HCT116 (cell line): ENCODE results near the gene RPGRIP1. TPM values are rescaled to one million over a fixed set of nuclear protein-coding genes. Genes with fewer than 3 reads are reported as not detected.

Experiments
- ATAC-seq: fragments of 200-7000 bp; cut with Tn5 transposase; 2 replicates; pipeline ENCODE4 v1.9.1; 2020; ENCODE audit warnings: mild to moderate bottlenecking, moderate library complexity
- BruUV-seq: library from RNA; stranded (reverse); fragments of 400-500 nt; replicated peaks from 2 replicates; lab custom pipeline; 2021; lab: Mats Ljungman, UMichigan
- CTCF ChIA-PET: fragments of 300-600 bp; sonication (Branson Sonifier 250); formaldehyde crosslinking; loops from one replicate; lab custom pipeline; 2021; ENCODE audit warnings: antibody characterized with exemption; lab: Charles Lee
- POLR2A ChIA-PET: fragments of 300-600, 350-600 bp; sonication (Branson Sonifier 250); formaldehyde crosslinking; loops from one replicate; lab custom pipeline; 2021; ENCODE audit warnings: antibody characterized with exemption; lab: Charles Lee
- RAD21 ChIA-PET, 2 experiments: fragments of 300-600 bp; sonication (Branson Sonifier 250); formaldehyde crosslinking; loops; one replicate each; lab custom pipeline; 2023; ENCODE audit warnings: low total read pairs in 2 of 2; ENCODE audit not compliant: uncharacterized antibody in 2 of 2, unreplicated experiment in 2 of 2, low non-redundant PET in 1 of 2; lab: Charles Lee
- DNase-seq: peaks from one replicate; pipeline ENCODE4 v3.0.0-alpha.2; 2010; ENCODE audit warnings: low read depth, low spot score
- H2AFZ ChIP-seq: fragments of 200-600 bp; shearing (Covaris generic), sonication (generic); 2 replicates; pipeline ENCODE4 v1.6.1; 2017; ENCODE audit warnings: low read depth, mixed run types, mixed read lengths, antibody characterized with exemption, low read length; ENCODE audit not compliant: poor library complexity, severe bottlenecking
- H3K27ac ChIP-seq: 2 replicates; pipeline ENCODE4 v1.5.1; 2012; ENCODE audit warnings: low read depth, low read length
- H3K27me3 ChIP-seq: fragments of 200-600 bp; sonication (generic); 2 replicates; pipeline ENCODE4 v1.6.1; 2016; ENCODE audit warnings: mixed run types, low read length, mixed read lengths; ENCODE audit not compliant: insufficient read depth
- H3K36me3 ChIP-seq, 2 experiments: fragments of 200-500 bp in 1 of 2; fragments of 200-600 bp in 1 of 2; sonication (Bioruptor generic) in 1 of 2; sonication (generic) in 1 of 2; 2 replicates each; pipeline versions ENCODE4 v1.5.1 to v1.6.1; 2014 to 2016; ENCODE audit warnings: low read length in 2 of 2, inconsistent platforms in 1 of 2, mixed read lengths in 1 of 2, mixed run types in 1 of 2; ENCODE audit not compliant: insufficient read depth in 2 of 2, control insufficient read depth in 1 of 2
- H3K4me1 ChIP-seq, 2 experiments: fragments of 200-600 bp in 1 of 2; sonication (generic) in 1 of 2; 2 replicates each; pipeline versions ENCODE4 v1.5.1 to v1.6.1; 2012 to 2017; ENCODE audit warnings: low read length in 2 of 2, inconsistent platforms in 1 of 2, mild to moderate bottlenecking in 1 of 2, mixed read lengths in 1 of 2, mixed run types in 1 of 2, moderate library complexity in 1 of 2; ENCODE audit not compliant: insufficient read depth in 2 of 2, control insufficient read depth in 1 of 2
- H3K4me2 ChIP-seq: fragments of 200-600 bp; sonication (generic); 2 replicates; pipeline ENCODE4 v1.6.1; 2017; ENCODE audit warnings: mixed run types, low read length, mixed read lengths
- H3K4me3 ChIP-seq, 2 experiments: fragments of 200-600 bp in 1 of 2; sonication (generic) in 1 of 2; replicated peaks in 1 of 2; 2 replicates each; pipeline ENCODE4 v1.5.1; 2011 to 2016; ENCODE audit warnings: low read length in 2 of 2, control low read depth in 1 of 2, low read depth in 1 of 2, mild to moderate bottlenecking in 1 of 2, mixed read lengths in 1 of 2, mixed run types in 1 of 2
- H3K79me2 ChIP-seq: fragments of 200-600 bp; sonication (generic); 2 replicates; pipeline ENCODE4 v1.6.1; 2017; ENCODE audit warnings: mild to moderate bottlenecking, mixed run types, low read length, moderate library complexity, mixed read lengths; ENCODE audit not compliant: insufficient read depth
- H3K9ac ChIP-seq: fragments of 200-600 bp; sonication (generic); 2 replicates; pipeline ENCODE4 v1.6.1; 2016; ENCODE audit warnings: low read length, mixed read lengths
- H3K9me2 ChIP-seq: fragments of 200-600 bp; sonication (generic), shearing (Covaris generic); 2 replicates; pipeline ENCODE4 v1.6.1; 2017; ENCODE audit warnings: mixed run types, mild to moderate bottlenecking, moderate library complexity; ENCODE audit not compliant: insufficient read depth
- H3K9me3 ChIP-seq, 2 experiments: fragments of 200-500 bp in 1 of 2; fragments of 200-600 bp in 1 of 2; sonication (Bioruptor generic) in 1 of 2; sonication (generic) in 1 of 2; 2 replicates each; pipeline ENCODE4 v1.6.1; 2014 to 2017; ENCODE audit warnings: low read length in 2 of 2, mixed read lengths in 2 of 2, inconsistent platforms in 1 of 2, low read depth in 1 of 2, mild to moderate bottlenecking in 1 of 2, mixed run types in 1 of 2, moderate library complexity in 1 of 2; ENCODE audit not compliant: control insufficient read depth in 1 of 2, insufficient read depth in 1 of 2
- H4K20me1 ChIP-seq: fragments of 200-600 bp; sonication (generic), shearing (Covaris generic); 2 replicates; pipeline ENCODE4 v1.6.1; 2017; ENCODE audit warnings: mixed run types, mild to moderate bottlenecking, moderate library complexity; ENCODE audit not compliant: insufficient read depth
- CEBPB ChIP-seq: IDR thresholded peaks from 2 replicates; pipeline ENCODE4 v1.6.1; 2012; ENCODE audit warnings: low read depth
- EZH2 ChIP-seq: fragments of 200-600 bp; sonication (generic); IDR thresholded peaks from 2 replicates; pipeline ENCODE4 v1.6.1; 2017; ENCODE audit warnings: antibody characterized with exemption, mixed run types
- EZH2phosphoT487 ChIP-seq: fragments of 200-600 bp; IDR thresholded peaks from 2 replicates; pipeline ENCODE4 v1.6.1; 2018; ENCODE audit warnings: antibody characterized with exemption, borderline replicate concordance
- POLR2AphosphoS5 ChIP-seq: IDR thresholded peaks from 2 replicates; pipeline ENCODE4 v1.6.1; 2011; ENCODE audit warnings: mild to moderate bottlenecking, low read depth, low read length, moderate library complexity
- RAD21 ChIP-seq: IDR thresholded peaks from 2 replicates; pipeline ENCODE4 v1.6.1; 2012; ENCODE audit warnings: low read depth, mild to moderate bottlenecking
- SP1 ChIP-seq: IDR thresholded peaks from 2 replicates; pipeline ENCODE4 v1.6.1; 2012; ENCODE audit warnings: low read depth
- YY1 ChIP-seq: IDR thresholded peaks from 2 replicates; pipeline ENCODE4 v1.6.1; 2011; ENCODE audit warnings: low read length, low read depth, moderate library complexity, mild to moderate bottlenecking; ENCODE audit not compliant: insufficient replicate concordance; ENCODE audit errors: extremely low read depth
- ZFX ChIP-seq: fragments of 450-650 bp; IDR thresholded peaks from 2 replicates; pipeline ENCODE4 v1.6.1; 2017
- intact Hi-C: fragments of 100-400 bp; cut with micrococcal nuclease; formaldehyde crosslinking; loops from 2 replicates; pipeline ENCODE4 v1.10.0; 2022
- total RNA-seq: library from RNA; stranded (reverse); gene quantifications from one replicate; pipeline ENCODE4 v1.2.1, GENCODE V29; 2021; ENCODE audit not compliant: unreplicated experiment
- TF ChIP-seq, protein P1 (sequence below): IDR thresholded peaks from 2 replicates; pipeline ENCODE4 v1.6.1; 2011; ENCODE audit warnings: mild to moderate bottlenecking, low read length, moderate library complexity; ENCODE audit not compliant: insufficient replicate concordance; ENCODE audit errors: extremely low read depth
- TF ChIP-seq, protein P2 (sequence below): IDR thresholded peaks from 2 replicates; pipeline ENCODE4 v1.6.1; 2012
- TF ChIP-seq, protein P3 (sequence below), 3 experiments: fragments of 200-600 bp in 1 of 3; sonication (generic) in 1 of 3; IDR thresholded peaks in 2 of 3; conservative IDR thresholded peaks in 1 of 3; 2 replicates each; pipeline ENCODE4 v1.5.1; 2012 to 2017; ENCODE audit warnings: low read depth in 2 of 3, low read length in 2 of 3, antibody characterized with exemption in 1 of 3, borderline replicate concordance in 1 of 3, control low read depth in 1 of 3, mild to moderate bottlenecking in 1 of 3, mixed read lengths in 1 of 3, mixed run types in 1 of 3, moderate library complexity in 1 of 3; ENCODE audit not compliant: insufficient read depth in 1 of 3
- TF ChIP-seq, protein P4 (sequence below): IDR thresholded peaks from 2 replicates; pipeline ENCODE4 v1.6.1; 2012
- TF ChIP-seq, protein P5 (sequence below): IDR thresholded peaks from 2 replicates; pipeline ENCODE4 v1.6.1; 2012; ENCODE audit warnings: low read depth

Gene RPGRIP1
- total RNA-seq, 1 experiment from 2014 or later = not detected

DNA sequence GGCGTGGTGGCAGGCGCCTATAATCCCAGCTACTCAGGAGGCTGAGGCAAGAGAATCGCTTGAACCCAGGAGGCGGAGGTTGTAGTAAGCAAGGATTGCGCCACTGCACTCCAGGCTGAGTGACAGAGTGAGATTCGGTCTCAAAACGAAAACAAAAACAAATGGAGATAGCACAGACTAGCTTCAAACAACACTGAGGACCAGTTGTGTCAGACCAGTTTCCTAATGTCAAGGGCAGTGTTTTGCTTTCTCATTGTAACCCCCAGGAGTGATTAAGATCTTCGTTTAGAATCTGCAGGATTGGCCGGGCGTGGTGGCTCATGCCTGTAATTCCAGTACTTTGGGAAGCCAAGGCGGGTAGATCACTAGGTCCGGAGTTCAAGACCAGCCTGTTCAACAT is 18.5 kb downstream of the RPGRIP1 start (continued):
- TF ChIP-seq, protein P1, sequence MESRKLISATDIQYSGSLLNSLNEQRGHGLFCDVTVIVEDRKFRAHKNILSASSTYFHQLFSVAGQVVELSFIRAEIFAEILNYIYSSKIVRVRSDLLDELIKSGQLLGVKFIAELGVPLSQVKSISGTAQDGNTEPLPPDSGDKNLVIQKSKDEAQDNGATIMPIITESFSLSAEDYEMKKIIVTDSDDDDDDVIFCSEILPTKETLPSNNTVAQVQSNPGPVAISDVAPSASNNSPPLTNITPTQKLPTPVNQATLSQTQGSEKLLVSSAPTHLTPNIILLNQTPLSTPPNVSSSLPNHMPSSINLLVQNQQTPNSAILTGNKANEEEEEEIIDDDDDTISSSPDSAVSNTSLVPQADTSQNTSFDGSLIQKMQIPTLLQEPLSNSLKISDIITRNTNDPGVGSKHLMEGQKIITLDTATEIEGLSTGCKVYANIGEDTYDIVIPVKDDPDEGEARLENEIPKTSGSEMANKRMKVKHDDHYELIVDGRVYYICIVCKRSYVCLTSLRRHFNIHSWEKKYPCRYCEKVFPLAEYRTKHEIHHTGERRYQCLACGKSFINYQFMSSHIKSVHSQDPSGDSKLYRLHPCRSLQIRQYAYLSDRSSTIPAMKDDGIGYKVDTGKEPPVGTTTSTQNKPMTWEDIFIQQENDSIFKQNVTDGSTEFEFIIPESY = no peak
- TF ChIP-seq, protein P2, sequence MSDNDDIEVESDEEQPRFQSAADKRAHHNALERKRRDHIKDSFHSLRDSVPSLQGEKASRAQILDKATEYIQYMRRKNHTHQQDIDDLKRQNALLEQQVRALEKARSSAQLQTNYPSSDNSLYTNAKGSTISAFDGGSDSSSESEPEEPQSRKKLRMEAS = no peak
- TF ChIP-seq, protein P3, sequence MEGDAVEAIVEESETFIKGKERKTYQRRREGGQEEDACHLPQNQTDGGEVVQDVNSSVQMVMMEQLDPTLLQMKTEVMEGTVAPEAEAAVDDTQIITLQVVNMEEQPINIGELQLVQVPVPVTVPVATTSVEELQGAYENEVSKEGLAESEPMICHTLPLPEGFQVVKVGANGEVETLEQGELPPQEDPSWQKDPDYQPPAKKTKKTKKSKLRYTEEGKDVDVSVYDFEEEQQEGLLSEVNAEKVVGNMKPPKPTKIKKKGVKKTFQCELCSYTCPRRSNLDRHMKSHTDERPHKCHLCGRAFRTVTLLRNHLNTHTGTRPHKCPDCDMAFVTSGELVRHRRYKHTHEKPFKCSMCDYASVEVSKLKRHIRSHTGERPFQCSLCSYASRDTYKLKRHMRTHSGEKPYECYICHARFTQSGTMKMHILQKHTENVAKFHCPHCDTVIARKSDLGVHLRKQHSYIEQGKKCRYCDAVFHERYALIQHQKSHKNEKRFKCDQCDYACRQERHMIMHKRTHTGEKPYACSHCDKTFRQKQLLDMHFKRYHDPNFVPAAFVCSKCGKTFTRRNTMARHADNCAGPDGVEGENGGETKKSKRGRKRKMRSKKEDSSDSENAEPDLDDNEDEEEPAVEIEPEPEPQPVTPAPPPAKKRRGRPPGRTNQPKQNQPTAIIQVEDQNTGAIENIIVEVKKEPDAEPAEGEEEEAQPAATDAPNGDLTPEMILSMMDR (IDR thresholded peaks at IDR 0.05 in 2 of 3, conservative IDR thresholded peaks at IDR 0.05 in 1 of 3; ENCODE audit: borderline replicate concordance in 1 of 3, insufficient read depth in 1 of 3, low read depth in 2 of 3, low read length in 2 of 3) = no peak

DNA sequence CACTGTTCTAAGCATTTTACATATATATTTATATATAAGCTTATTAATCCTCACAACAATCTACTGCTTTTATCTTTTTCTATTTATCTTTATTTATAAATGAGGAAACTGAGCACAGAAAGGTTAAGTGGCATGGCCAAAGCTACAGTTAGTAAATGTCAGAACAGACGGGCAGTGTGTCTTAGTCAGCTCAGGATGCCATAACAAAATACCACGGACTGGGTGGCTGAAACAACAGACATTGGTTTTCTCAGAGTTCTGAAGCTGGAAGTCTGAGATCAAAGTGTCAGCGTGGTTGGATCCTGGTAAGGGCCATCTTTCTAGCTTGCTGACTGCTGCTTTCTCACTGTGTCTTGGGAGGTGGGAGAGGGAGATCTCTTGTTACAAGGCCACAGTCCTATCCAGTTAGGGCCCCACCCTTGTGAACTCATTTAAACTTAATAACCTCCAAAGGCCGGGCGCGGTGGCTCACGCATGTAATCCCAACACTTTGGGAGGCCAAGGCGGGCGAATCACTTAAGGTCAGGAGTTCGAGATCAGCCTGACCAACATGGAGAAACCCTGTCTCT is 19.8 kb downstream of the RPGRIP1 start:
- BruUV-seq = no TSS peak
- intact Hi-C loops = no loop called here
- H3K9me2 ChIP-seq = no peaks in the 10 kb centered on the region
- no peaks in the 10 kb centered on the region for H3K27me3 ChIP-seq
- no peak overlapping the region for H2AFZ ChIP-seq
- H3K36me3 ChIP-seq = no peaks in the 10 kb centered on the region
- ChIA-PET CTCF (interaction anchor here (0.7 kb wide), 1 partner anchor 642 kb away, joined by 3 read pairs; no protein-coding TSS in a partner anchor), POLR2A (no interaction called here), RAD21 (no interaction called here)
- H3K4me2 ChIP-seq = no peak overlapping the region
- H3K79me2 ChIP-seq = no peaks in the 10 kb centered on the region
- no peak overlapping the region for H3K27ac ChIP-seq
- H3K9ac ChIP-seq = no peak overlapping the region
- ATAC-seq = no peak
- no peaks in the 10 kb centered on the region for H3K9me3 ChIP-seq
- H3K4me3 ChIP-seq = no peak overlapping the region
- no peak for DNase-seq
- H3K4me1 ChIP-seq = 0 out of 4 replicates have a peak, but pooled peaks cover 0 to 3% of the 10 kb centered on the region in 2 experiments
- H4K20me1 ChIP-seq = no peaks in the 10 kb centered on the region
- no peak for TF ChIP-seq POLR2AphosphoS5
- TF ChIP-seq SP1 = no peak
- TF ChIP-seq EZH2 = no peak
- TF ChIP-seq ZFX = no peak
- TF ChIP-seq CEBPB = no peak
- no peak for TF ChIP-seq YY1
- TF ChIP-seq, protein P4, sequence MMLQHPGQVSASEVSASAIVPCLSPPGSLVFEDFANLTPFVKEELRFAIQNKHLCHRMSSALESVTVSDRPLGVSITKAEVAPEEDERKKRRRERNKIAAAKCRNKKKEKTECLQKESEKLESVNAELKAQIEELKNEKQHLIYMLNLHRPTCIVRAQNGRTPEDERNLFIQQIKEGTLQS = no peak
- no peak for TF ChIP-seq RAD21
- TF ChIP-seq, protein P5, sequence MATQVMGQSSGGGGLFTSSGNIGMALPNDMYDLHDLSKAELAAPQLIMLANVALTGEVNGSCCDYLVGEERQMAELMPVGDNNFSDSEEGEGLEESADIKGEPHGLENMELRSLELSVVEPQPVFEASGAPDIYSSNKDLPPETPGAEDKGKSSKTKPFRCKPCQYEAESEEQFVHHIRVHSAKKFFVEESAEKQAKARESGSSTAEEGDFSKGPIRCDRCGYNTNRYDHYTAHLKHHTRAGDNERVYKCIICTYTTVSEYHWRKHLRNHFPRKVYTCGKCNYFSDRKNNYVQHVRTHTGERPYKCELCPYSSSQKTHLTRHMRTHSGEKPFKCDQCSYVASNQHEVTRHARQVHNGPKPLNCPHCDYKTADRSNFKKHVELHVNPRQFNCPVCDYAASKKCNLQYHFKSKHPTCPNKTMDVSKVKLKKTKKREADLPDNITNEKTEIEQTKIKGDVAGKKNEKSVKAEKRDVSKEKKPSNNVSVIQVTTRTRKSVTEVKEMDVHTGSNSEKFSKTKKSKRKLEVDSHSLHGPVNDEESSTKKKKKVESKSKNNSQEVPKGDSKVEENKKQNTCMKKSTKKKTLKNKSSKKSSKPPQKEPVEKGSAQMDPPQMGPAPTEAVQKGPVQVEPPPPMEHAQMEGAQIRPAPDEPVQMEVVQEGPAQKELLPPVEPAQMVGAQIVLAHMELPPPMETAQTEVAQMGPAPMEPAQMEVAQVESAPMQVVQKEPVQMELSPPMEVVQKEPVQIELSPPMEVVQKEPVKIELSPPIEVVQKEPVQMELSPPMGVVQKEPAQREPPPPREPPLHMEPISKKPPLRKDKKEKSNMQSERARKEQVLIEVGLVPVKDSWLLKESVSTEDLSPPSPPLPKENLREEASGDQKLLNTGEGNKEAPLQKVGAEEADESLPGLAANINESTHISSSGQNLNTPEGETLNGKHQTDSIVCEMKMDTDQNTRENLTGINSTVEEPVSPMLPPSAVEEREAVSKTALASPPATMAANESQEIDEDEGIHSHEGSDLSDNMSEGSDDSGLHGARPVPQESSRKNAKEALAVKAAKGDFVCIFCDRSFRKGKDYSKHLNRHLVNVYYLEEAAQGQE = no peak
- TF ChIP-seq, protein P2 = no peak
- TF ChIP-seq EZH2phosphoT487 = no peak
